ENCODE results near the gene SMIM32. TPM values are rescaled to one million over a fixed set of nuclear protein-coding genes. Genes with fewer than 3 reads are reported as not detected.

SMIM32 gene
- total and polyA plus RNA-seq, 10 donors, result 0.37 TPM; not detected in 9

- Histone ChIP-seq H3K9me3 (no peaks in the 10 kb centered on the region), H3K27ac (no peak overlapping the region), H3K4me1 (peaks cover 0 to 23% (median 0%) of the 10 kb centered on the region in 6 donors), H3K36me3 (peaks cover 0 to 76% (median 23%) of the 10 kb centered on the region in 6 donors), H3K27me3 (replicated peaks in 1 of 7) (no peaks in the 10 kb centered on the region), H3K4me3 (no peak overlapping the region)
- TF ChIP-seq CTCF (IDR thresholded peaks at IDR 0.05 in 8 of 11, conservative IDR thresholded peaks at IDR 0.05 in 3 of 11) (no peak), POLR2AphosphoS5 (IDR thresholded peaks at IDR 0.05) (no peak), POLR2A (IDR thresholded peaks at IDR 0.05) (no peak)
- 95 to 100% (median 99%) methylated on average over 1 of the region's 1 CpG for WGBS, 5 donors
- no peak for DNase-seq
- intact Hi-C loops (cut with DNase I; ENCODE audit: low total_unique reads), result no loop called here
Observed at GRCh38 chr5:136155761-136156160, 37.2 kb downstream of the SMIM32 start.

DNA sequence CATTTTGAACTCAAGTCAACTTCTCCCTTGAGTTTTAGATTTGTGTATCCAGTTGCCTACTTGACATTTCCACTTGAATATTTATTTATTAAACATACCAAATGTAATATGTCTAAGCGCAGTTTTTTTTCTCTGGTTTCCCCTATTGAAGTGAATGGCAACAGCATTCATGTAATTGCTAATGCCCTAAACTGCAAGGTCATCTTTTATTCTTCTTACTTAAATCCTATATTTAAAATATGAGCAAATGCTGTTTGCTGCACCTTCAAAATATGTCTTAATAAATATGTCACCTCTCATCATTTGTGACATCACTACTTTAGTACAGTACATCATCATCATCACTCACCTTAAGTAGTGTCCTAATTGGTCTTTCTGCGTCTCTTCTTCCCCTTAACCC lies 37.9 kb downstream of the SMIM32 start:
- no peak for TF ChIP-seq POLR2AphosphoS5 (IDR thresholded peaks at IDR 0.05)
- no peak for TF ChIP-seq POLR2A (IDR thresholded peaks at IDR 0.05)
- no peak for TF ChIP-seq CTCF (IDR thresholded peaks at IDR 0.05 in 8 of 11, conservative IDR thresholded peaks at IDR 0.05 in 3 of 11)
- no peaks in the 10 kb centered on the region for H3K9me3 ChIP-seq
- WGBS, 5 donors, result 90 to 97% (median 95%) methylated on average over 2 of the region's 2 CpGs
- intact Hi-C loops (cut with DNase I; ENCODE audit: low total_unique reads), result no loop called here
- DNase-seq, result no peak
- no peaks in the 10 kb centered on the region for H3K27me3 ChIP-seq (replicated peaks in 1 of 7)
- H3K36me3 ChIP-seq, result peaks cover 0 to 69% (median 22%) of the 10 kb centered on the region in 6 donors
- H3K27ac ChIP-seq, result no peak overlapping the region
- H3K4me3 ChIP-seq, result no peak overlapping the region
- peaks cover 0 to 23% (median 0%) of the 10 kb centered on the region in 6 donors for H3K4me1 ChIP-seq

GRCh38 chr5:136153581-136154236 lies 39.3 kb downstream of the SMIM32 start:
- intact Hi-C loops (cut with DNase I; ENCODE audit: low total_unique reads), result no loop called here
- Histone ChIP-seq H3K4me3 (no peak overlapping the region), H3K36me3 (peaks cover 0 to 69% (median 22%) of the 10 kb centered on the region in 6 donors), H3K27me3 (replicated peaks in 1 of 7) (no peaks in the 10 kb centered on the region), H3K9me3 (no peaks in the 10 kb centered on the region), H3K27ac (no peak overlapping the region), H3K4me1 (peaks cover 0 to 14% (median 0%) of the 10 kb centered on the region in 6 donors)
- no peak for DNase-seq
- TF ChIP-seq CTCF (IDR thresholded peaks at IDR 0.05 in 8 of 11, conservative IDR thresholded peaks at IDR 0.05 in 3 of 11) (no peak), POLR2AphosphoS5 (IDR thresholded peaks at IDR 0.05) (no peak), POLR2A (IDR thresholded peaks at IDR 0.05) (no peak)
- WGBS, 5 donors, result 90 to 97% (median 95%) methylated on average over 11 of the region's 11 CpGs

GRCh38 chr5:136149891-136150290 lies 43.1 kb downstream of the SMIM32 start:
- peak overlapping the region in 1 of 8 donors; percentile 32 for H3K27ac ChIP-seq
- WGBS, 5 donors, result 49 to 85% (median 70%) methylated on average over 1 of the region's 1 CpG
- intact Hi-C loops (cut with DNase I; ENCODE audit: low total_unique reads), result no loop called here

More at GRCh38 chr5:136149891-136150290, 43.1 kb downstream of the SMIM32 start:
- Histone ChIP-seq H3K36me3 (peaks cover 0 to 37% (median 15%) of the 10 kb centered on the region in 6 donors), H3K9me3 (no peaks in the 10 kb centered on the region), H3K27me3 (replicated peaks in 1 of 7) (no peaks in the 10 kb centered on the region), H3K4me3 (no peak overlapping the region), H3K4me1 (peaks cover 0 to 49% (median 12%) of the 10 kb centered on the region in 6 donors)
- TF ChIP-seq POLR2A (IDR thresholded peaks at IDR 0.05), result no peak
- TF ChIP-seq CTCF (IDR thresholded peaks at IDR 0.05 in 8 of 11, conservative IDR thresholded peaks at IDR 0.05 in 3 of 11), result no peak
- no peak for TF ChIP-seq POLR2AphosphoS5 (IDR thresholded peaks at IDR 0.05)
- no peak for DNase-seq

All from spleen (tissue), 11 donors.